Transverse colon (tissue), 4 donors: ENCODE data around the gene PHACTR4. TPM values are rescaled to one million over a fixed set of nuclear protein-coding genes. Genes with fewer than 3 reads are reported as not detected.
"Not testable (repeated sequence)": the region's sequence is repeated elsewhere in the genome, so short reads cannot be mapped to it uniquely, and the experiment has no call there.

Experiments used
- DNase-seq: peaks from one replicate; pipeline ENCODE4 v3.0.0-alpha.2; 2019
- H3K27ac ChIP-seq, 4 donors: fragments of 200-600 bp; sonication (generic); 2 replicates each; pipeline ENCODE4 v1.5.1; 2016 to 2018; ENCODE audit warnings: inconsistent platforms in 4 of 4
- H3K27me3 ChIP-seq: fragments of 200-600 bp; sonication (generic); 2 replicates; pipeline ENCODE4 v1.5.1; 2017; ENCODE audit warnings: inconsistent platforms
- H3K36me3 ChIP-seq, 4 donors: fragments of 200-600 bp; sonication (generic); 2 replicates each; pipeline ENCODE4 v1.5.1; 2017 to 2019; ENCODE audit warnings: inconsistent platforms in 4 of 4
- H3K4me1 ChIP-seq, 4 donors: fragments of 200-600 bp; sonication (generic); 2 replicates each; pipeline ENCODE4 v1.5.1; 2017 to 2020; ENCODE audit warnings: inconsistent platforms in 4 of 4
- H3K4me3 ChIP-seq, 4 donors: fragments of 200-600 bp; sonication (generic); 1 replicate in 1 of 4; 2 replicates in 3 of 4; pipeline versions ENCODE4 v1.5.1 to v1.6.1; 2017 to 2019; ENCODE audit warnings: inconsistent platforms in 4 of 4
- H3K9me3 ChIP-seq, 2 donors: fragments of 200-600 bp; sonication (generic); 2 replicates each; pipeline ENCODE4 v1.5.1; 2017 to 2019; ENCODE audit warnings: inconsistent platforms in 2 of 2
- CTCF ChIP-seq, 5 experiments: fragments of 200-600 bp in 3 of 5; fragments of 450-650 bp in 2 of 5; sonication (generic) in 3 of 5; IDR thresholded peaks; 1 replicate in 2 of 5; 2 replicates in 3 of 5; pipeline ENCODE4 v1.5.1; 2016 to 2017; ENCODE audit warnings: antibody characterized with exemption in 5 of 5, inconsistent platforms in 3 of 5, mild to moderate bottlenecking in 2 of 5, moderate library complexity in 1 of 5
- EP300 ChIP-seq: sonication (generic); formaldehyde crosslinking; IDR thresholded peaks from one replicate; pipeline ENCODE4 v1.6.1; 2017; ENCODE audit warnings: antibody characterized with exemption, low read depth
- POLR2A ChIP-seq: fragments of 450-650 bp; IDR thresholded peaks from one replicate; pipeline ENCODE4 v1.6.1; 2016; ENCODE audit warnings: antibody characterized with exemption, mild to moderate bottlenecking, moderate library complexity
- POLR2AphosphoS5 ChIP-seq, 3 donors: sonication (generic); formaldehyde crosslinking; IDR thresholded peaks; one replicate each; pipeline ENCODE4 v1.6.1; 2016; ENCODE audit warnings: antibody characterized with exemption in 3 of 3
- WGBS, 2 donors: methylation state at CpG; one replicate each; pipeline ENCODE4 v1.1.5; 2018; ENCODE audit warnings: low coverage in 1 of 2; 5-methylcytosine and 5-hydroxymethylcytosine counted together
- in situ Hi-C, 4 donors: fragments of 200-750 bp; cut with MboI; loops; one replicate each; pipeline versions ENCODE4 v1.15.0 to v1.15.1; 2017; ENCODE audit warnings: low sequenced_read_pairs in 3 of 4, low pct_ligation_motif_present in 1 of 4, low pct_unique_long_range_greater_than_20kb in 1 of 4
- intact Hi-C: fragments of 100-400 bp; cut with DNase I; formaldehyde crosslinking; loops from one replicate; pipeline ENCODE4 v1.15.1; 2023; ENCODE audit warnings: low total_unique reads
- total RNA-seq, 4 donors: library from RNA; depleted of rRNA; stranded (reverse); fragments of >200 nt; gene quantifications; one replicate each; pipeline ENCODE4 v1.1.0, GENCODE V29; 2016

The PHACTR4 gene
- total RNA-seq, 4 donors from 2014 or later: 31.4 to 51.1 (median 41.6) TPM

DNA sequence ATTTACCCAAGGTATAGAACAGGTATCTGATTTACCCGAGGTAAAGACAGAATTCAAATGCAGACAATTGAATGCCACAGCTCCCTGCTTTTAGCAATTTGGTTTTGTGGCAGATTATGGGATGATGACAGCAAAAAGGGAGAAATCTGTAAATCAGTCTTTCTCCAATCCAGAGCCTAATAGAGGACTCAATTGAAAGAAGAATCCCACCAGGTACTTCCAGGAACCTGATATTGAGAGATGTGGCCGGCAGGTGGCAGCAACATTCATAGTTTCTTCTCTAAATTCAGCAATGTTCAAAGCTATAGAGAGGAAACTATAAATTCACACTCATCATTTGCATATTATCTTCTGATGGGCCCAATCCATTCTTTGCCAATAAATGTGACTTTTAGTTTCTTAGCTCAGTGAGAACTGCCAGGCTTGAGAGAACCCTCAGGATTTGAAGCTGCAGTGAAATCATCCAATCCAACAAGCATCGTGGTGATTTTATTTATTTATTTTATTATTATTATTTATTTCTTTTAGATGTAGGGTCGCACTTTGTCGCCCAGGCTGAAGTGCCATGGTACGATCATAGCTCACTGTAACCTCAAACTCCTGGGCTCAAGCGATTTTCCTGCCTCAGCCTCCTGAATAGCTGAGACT, 9.8 kb upstream of the PHACTR4 start:
- peak; percentile 53 to 71 (median 65) for TF ChIP-seq CTCF (IDR thresholded peaks at IDR 0.05)
- no peak for TF ChIP-seq EP300
- H3K27ac ChIP-seq: no peak overlapping the region
- H3K4me3 ChIP-seq: no peak overlapping the region
- no peaks in the 10 kb centered on the region for H3K4me1 ChIP-seq
- H3K9me3 ChIP-seq: no peaks in the 10 kb centered on the region
- no peaks in the 10 kb centered on the region for H3K36me3 ChIP-seq
- 40 to 42% methylated on average over 7 of the region's 7 CpGs for WGBS, 2 donors
- no peaks in the 10 kb centered on the region for H3K27me3 ChIP-seq
- intact Hi-C loops: no loop called here
- in situ Hi-C loops: no loop called here
- peak; percentile 82 for DNase-seq

DNA sequence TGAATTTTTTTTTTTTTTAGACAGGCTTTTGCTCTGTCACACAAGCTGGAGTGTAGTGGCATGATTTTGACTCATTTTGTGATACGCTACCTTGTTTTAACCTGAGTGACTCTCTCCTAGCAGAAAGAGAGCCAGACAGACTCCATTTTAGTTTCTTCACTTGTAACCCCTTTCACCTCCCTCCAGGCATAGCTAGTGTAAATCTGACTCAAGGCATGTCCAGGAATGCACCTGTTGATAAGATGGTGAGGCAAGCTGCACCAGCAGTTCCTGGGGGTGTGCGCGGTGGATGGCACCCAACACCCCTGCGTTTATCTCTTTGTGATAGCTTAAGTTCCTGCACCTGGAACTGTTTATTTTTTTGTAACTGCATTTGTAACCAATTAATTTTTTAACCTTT, 4.7 kb upstream of the PHACTR4 start:
- no peak for DNase-seq
- peaks cover 0 to 18% (median 7%) of the 10 kb centered on the region in 4 donors for H3K4me1 ChIP-seq
- no peak overlapping the region for H3K4me3 ChIP-seq
- in situ Hi-C loops (no loop called here), intact Hi-C loops (no loop called here)
- H3K36me3 ChIP-seq: no peaks in the 10 kb centered on the region
- no peak overlapping the region for H3K27ac ChIP-seq
- TF ChIP-seq EP300 (no peak), POLR2A (no peak), POLR2AphosphoS5 (IDR thresholded peaks at IDR 0.05) (no peak), CTCF (IDR thresholded peaks at IDR 0.05) (no peak)
- no peaks in the 10 kb centered on the region for H3K9me3 ChIP-seq
- 47 to 62% methylated on average over 3 to 4 of the region's 4 CpGs for WGBS, 2 donors
- H3K27me3 ChIP-seq: no peaks in the 10 kb centered on the region

- Histone ChIP-seq H3K4me3 (no peak overlapping the region), H3K27me3 (no peaks in the 10 kb centered on the region), H3K36me3 (no peaks in the 10 kb centered on the region), H3K4me1 (peaks cover 2 to 24% (median 13%) of the 10 kb centered on the region in 4 donors), H3K9me3 (no peaks in the 10 kb centered on the region), H3K27ac (peak overlapping the region; percentile 53 to 77 (median 67))
- 27 to 50% methylated on average over 1 to 7 of the region's 7 CpGs for WGBS, 2 donors
- intact Hi-C loops (no loop called here), in situ Hi-C loops (no loop called here)
- DNase-seq: peak; percentile 49
- TF ChIP-seq POLR2AphosphoS5 (IDR thresholded peaks at IDR 0.05): peak in 1 of 3 donors; percentile 44
- TF ChIP-seq CTCF (IDR thresholded peaks at IDR 0.05): no peak
Measured at GRCh38 chr1:28365864-28366263, 3.7 kb upstream of the PHACTR4 start.

DNA sequence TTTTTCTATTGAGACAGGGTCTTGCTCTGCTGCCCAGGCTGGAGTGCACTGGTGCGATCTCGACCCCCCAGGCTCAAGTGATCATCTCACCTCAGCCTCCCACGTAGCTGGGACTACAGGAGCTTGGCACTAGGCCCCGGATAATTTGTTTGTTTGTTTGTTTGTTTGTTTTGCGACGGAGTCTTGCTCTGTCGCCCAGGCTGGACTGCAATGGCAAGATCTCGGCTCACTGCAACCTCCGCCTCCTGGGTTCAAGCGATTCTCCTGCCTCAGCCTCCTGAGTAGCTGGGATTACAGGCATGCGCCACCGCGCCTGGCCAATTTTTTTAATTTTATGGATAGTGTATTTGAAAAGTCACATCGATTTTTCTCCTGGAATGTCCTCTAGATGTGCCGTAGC, 932 bp upstream of the PHACTR4 start:
- H3K27me3 ChIP-seq, intact Hi-C loops, in situ Hi-C loops, H3K4me3 ChIP-seq, DNase-seq, H3K36me3 ChIP-seq, H3K9me3 ChIP-seq: not testable (repeated sequence)
- WGBS, 2 donors: 83 to 96% methylated on average over 4 to 15 of the region's 15 CpGs
- Histone ChIP-seq H3K27ac (peak overlapping the region; percentile 96 to 98 (median 98)), H3K4me1 (peaks cover 11 to 49% (median 23%) of the 10 kb centered on the region in 4 donors)
